Muscle of arm (tissue), 12 donors: Measurements from ENCODE around the gene AGPAT2. TPM values are rescaled to one million over a fixed set of nuclear protein-coding genes. Genes with fewer than 3 reads are reported as not detected.

ENCODE experiments used
- DNase-seq: peaks from one replicate; pipeline ENCODE4 v3.0.0-alpha.2; 2013
- polyA plus RNA-seq, 12 donors: library from polyadenylated mRNA; unstranded; fragments of 120-200 nt; gene quantifications; one replicate each; pipeline ENCODE4 v1.2.1, GENCODE V29; 2013; ENCODE audit not compliant: insufficient read length in 12 of 12

AGPAT2 gene
- polyA plus RNA-seq, 12 donors, result 8.2 to 32.3 (median 10.1) TPM; not detected in 1

- DNase-seq, result no peak
Observed at GRCh38 chr9:136665111-136665703, 22.1 kb downstream of the AGPAT2 start.

GRCh38 chr9:136664000-136664915 is 23.0 kb downstream of the AGPAT2 start:
- DNase-seq, result no peak

GRCh38 chr9:136662656-136663581 is 24.3 kb downstream of the AGPAT2 start, which contains the start of gene EGFL7:
Gene EGFL7 (plus strand): TSS chr9:136662916. CDS start chr9:136668283, 5,367 bp downstream.
- DNase-seq, result no peak

- no peak for DNase-seq
Observed at GRCh38 chr9:136662326-136662655, 25.0 kb downstream of the AGPAT2 start.

GRCh38 chr9:136661641-136662325 is 25.5 kb downstream of the AGPAT2 start:
- no peak for DNase-seq

GRCh38 chr9:136660971-136661550 is 26.2 kb downstream of the AGPAT2 start:
- DNase-seq, result no peak

- no peak for DNase-seq
Observed at GRCh38 chr9:136659861-136660784, 27.1 kb downstream of the AGPAT2 start.

GRCh38 chr9:136658849-136659535 is 28.3 kb downstream of the AGPAT2 start:
- no peak for DNase-seq

GRCh38 chr9:136657974-136658848 is 29.0 kb downstream of the AGPAT2 start:
- no peak for DNase-seq

GRCh38 chr9:136656795-136657611 is 30.3 kb downstream of the AGPAT2 start:
- no peak for DNase-seq

- no peak for DNase-seq
Observed at GRCh38 chr9:136656183-136656738, 31.0 kb downstream of the AGPAT2 start.

GRCh38 chr9:136655536-136656182 is 31.6 kb downstream of the AGPAT2 start:
- no peak for DNase-seq

GRCh38 chr9:136654820-136655535 is 32.3 kb downstream of the AGPAT2 start:
- DNase-seq, result no peak

GRCh38 chr9:136653323-136654079 is 33.8 kb downstream of the AGPAT2 start:
- no peak for DNase-seq

- DNase-seq, result no peak
Observed at GRCh38 chr9:136651860-136652259, 35.4 kb downstream of the AGPAT2 start.
